HG02588 (cell line): ENCODE data around the gene EFNA2.
A peak's percentile ranks its signal among the peaks of the same experiment; 100 is the strongest.
"Not testable (repeated sequence)": the region's sequence is repeated elsewhere in the genome, so short reads cannot be mapped to it uniquely, and the experiment has no call there.

ENCODE experiments used
- ATAC-seq: cut with Tn5 transposase; IDR thresholded peaks from one replicate; pipeline ENCODE4 v1.9.1; 2021; ENCODE audit warnings: mild to moderate bottlenecking, moderate library complexity; ENCODE audit not compliant: unreplicated experiment

Gene EFNA2

DNA sequence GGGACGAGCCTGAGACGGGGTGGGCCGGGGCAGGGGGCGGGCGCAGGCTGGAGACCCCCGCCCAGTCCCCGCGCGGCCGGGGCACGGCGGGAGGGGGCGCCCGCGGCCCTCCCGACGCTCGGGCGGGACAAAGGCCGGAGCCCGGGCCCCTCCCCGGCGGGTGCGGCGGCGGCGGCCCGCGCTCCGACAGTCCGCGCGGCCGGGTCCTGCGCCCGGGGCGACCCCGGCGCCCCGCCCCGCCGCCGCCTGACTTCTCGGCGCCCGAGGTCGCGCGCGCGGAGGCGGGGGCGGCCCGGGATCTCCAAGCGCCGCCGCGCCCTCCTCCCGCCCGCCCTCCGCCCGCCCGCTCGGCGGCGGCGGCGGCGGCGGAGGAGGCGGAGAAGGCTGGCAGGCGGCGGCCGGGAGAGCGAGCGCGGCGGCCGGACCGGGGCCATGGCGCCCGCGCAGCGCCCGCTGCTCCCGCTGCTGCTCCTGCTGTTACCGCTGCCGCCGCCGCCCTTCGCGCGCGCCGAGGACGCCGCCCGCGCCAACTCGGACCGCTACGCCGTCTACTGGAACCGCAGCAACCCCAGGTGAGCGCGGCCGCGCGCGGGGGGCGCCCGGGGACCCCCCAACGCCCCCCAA, at the start of gene EFNA2:
EFNA2 (plus strand) TSS at position 137 of the 624 bp plus-strand sequence; CDS start at position 433, 296 bp downstream.
- ATAC-seq = no peak

DNA sequence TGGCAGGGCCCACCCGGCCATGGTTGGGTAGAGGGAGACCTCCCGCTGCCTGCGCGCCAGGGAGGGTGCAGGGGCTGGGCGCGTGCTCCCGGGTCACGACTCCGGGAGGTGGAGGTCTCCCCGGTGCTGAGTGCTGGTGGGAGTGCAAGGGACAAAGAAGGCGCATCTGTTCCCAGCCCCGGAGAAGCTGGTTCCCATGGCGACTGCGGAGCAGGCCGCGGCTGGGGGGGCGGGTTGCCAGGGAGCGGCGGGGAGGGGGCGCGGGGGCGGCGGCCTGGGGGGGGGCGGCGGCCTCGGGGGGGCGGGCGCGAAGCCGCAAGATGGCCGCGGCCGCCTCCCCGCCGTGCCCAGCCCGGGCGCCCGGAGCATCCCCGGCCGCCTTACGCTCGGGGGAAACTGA, 49.1 kb upstream of the EFNA2 start:
- ATAC-seq = no peak

DNA sequence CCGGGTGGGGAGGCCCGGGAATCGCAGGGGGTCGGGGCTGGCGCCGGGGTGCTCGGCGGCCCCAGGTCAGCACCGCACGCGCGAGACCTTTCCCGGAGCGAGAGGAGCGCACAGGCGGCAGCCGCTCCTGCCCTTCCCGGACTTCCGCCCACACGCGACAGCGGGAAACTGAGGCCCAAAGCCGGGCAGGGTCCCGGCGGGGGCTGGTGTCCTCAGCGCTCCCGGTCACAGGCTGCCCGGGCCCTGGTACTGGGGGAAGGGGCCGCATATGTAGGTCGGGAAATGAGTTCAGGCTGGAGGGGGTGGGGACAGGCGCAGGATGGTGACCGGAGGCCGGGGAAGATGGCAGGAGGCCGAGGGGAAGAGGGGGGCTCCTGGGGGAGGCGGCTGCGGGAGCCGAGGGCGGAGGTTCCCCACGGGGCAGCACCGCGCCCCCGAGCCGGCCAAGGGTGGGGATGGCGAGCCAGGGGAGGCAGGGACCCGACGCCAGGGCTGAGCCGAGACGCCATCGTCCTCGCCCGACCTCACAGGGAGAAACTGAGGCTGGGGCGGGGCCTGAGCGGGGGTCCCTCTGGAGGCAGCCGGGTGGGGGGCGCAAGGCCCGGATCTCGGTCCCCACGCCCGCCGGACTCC, 48.5 kb upstream of the EFNA2 start:
- no peak for ATAC-seq

DNA sequence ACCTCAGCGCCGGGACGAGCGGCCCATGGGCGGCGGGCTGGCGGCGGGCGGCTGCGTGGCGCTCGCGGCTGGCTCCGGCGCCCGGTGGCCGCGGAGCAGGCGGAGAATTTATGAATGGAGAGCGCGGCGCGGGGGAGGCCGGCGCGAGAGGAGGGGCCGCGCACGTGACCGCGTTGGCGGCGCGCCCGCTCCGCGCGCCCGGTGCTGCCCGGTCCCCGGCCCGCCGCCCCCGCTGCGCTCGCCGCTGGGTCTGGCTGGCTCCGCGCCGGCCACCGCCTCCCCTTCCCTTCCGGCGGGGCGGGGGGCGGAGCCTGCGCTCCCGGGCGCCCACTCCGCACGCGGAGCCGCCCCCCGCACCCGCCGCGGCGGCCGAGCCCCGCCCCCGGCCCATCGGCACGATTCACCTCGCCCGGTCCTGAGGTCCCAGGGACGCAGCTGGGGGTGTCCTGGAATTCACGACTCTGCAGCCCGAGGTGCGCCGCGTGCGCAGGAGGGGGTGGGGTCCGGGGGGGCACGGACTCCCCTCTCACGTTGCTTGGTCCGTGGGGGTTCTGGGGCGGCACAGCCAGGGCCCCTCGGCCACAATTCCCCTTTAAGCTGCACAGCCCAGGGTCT, 47.8 kb upstream of the EFNA2 start, which contains the start of gene CBARP:
CBARP (minus strand) TSS at position 252 of the 615 bp plus-strand sequence. CDS start 1,905 bp downstream, outside the sequence.
- no peak for ATAC-seq

DNA sequence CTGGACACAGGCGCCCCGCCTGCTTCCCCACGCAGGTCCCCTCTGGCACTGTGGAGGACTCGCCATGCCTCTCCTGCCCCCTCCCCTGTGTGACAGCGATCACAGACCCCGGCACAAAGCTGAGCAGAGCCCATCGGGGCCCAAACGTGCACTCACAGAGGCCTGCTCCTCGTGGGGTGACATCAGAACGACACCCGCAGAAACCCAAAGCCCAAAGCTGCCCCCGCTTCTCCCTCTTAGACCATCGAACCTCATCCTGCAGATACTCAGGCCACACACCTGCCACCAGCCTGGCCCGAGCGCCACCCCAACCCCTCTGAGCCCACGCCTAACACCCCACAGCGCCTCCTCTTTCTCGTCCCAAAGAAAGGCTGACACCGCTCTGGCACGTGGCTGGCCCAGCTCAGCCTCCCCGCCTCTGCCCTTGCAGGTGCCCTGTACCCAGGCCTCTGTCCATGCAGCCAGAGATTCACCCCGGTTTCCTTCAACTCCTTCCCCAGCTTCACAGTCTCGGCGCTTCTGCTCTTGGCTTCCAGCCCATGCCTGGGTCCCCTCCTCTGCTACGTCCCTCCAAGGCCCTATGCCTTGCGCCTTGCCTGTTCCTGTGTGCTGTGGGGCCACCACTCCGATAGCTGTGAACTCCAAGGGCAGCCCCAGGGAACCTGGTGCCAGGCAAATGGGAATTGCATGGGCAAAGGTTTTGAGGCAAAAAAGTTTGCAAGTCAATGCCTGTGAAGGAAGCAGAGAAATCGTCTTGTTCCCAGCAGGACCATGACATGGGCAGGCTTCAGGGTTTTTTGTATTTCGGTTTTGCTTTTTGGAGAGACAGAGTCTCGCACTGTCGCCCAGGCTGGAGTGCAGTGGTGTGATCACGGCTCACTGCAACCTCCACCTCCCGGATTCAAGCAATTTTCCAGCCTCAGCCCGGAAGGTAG, 47.0 kb upstream of the EFNA2 start:
- no peak for ATAC-seq

DNA sequence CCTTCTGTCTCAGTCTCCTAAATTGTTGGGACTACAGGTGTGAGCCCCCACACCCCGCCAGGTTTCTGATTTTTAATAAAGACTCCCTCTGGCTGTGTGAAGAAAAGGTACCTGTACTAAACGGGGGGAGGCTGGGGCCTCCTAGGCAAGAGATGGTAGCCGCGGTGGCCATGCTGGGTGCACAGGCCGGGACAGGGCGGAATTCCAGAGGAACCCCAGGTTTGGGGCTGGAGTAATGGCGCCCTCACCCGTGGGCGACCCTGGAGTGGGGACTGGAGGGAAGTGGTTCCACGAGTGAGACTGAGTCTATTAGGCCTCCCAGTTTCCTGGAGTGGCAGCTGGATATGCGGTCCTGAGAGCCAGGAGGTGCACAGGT, 46.3 kb upstream of the EFNA2 start:
- no peak for ATAC-seq

DNA sequence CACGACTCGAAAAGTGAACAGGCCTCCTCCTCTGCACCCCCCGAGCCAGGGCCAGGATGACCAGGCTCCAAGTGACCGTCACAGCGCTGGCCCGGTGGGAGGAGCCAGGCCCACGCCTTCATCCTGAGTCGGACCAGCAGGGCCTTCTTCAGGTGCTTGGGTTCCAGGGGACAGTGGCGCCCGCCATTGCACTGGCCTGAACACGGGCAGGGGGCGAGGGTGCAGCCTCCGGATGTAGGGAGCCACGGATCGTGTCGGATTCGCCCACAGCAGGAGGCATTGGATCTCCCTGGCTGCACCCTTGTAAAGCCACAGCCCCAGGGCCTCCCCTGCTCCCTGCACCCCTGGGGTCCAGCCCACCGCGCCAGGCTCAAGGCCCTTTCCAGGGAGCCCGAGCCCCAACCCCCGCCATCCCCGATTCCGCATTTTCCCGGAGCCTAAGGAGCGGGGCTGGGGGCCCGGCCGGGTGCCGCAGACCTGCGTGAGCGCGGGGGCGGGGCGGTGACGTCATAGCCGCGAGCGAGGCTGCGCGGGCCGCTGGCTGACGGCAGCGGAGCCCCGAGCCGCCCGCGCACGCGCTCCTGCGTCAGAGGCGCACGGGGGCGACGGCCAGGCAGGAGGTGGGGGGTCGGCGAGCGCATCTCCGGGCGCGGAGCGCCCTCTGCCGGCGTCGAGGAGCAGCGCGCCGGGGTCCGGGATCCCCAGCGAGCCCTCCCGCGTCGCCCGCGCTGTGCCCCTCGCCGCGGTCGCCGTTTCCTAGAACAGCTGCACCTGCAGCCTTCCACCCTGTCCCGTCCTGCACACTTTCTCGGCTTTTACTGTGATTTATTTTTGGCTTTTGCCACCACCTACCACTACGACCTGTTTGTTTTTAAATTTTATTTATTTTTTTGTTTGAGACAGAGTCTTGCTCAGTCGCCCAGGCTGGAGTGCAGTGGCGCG, 45.6 kb upstream of the EFNA2 start:
- ATAC-seq = no peak

DNA sequence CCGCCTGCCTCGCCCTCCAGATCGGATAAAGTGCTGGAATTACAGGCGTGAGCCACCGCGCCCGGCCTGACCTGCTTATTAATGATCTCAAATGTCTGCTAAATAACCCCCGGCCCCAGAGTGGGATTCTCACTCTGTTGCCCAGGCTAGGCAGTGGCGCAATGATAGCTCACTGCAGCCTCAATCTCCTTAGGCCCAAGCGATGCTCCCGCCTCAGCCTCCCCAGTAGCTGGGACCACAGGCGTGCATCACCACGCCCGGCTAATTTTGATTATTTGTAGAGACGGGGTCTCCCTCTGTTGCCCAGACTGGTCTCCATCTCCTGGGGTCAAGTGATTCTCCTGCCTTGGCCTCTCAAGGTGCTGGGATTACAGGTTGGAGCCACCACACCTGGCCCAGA, 44.7 kb upstream of the EFNA2 start:
- no peak for ATAC-seq

DNA sequence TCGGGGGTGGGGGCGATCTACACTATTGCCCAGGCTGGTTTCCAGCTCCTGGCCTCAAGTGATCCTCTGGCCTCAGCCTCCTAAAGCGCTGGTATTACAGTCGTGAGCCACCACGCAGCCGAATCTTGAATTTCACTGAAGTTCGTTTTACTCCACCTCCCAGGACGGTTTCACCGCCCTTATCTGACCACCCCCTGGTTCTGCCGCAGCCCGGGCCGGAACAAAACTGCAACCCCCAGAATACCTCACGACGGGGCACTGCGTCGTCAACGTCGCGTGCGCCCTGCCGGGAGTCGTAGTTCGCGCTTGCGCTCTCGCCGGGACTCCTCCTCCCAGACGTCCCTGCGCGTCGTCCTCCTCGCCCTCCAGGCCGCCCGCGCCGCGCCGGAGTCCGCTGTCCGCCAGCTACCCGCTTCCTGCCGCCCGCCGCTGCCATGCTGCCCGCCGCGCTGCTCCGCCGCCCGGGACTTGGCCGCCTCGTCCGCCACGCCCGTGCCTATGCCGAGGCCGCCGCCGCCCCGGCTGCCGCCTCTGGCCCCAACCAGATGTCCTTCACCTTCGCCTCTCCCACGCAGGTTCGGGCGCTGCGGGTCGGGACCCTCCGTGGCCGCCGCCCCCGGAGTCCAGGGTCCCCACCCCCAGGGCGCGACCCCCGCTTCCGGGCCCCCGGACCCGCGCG, 44.1 kb upstream of the EFNA2 start, which contains the start of gene ATP5F1D:
ATP5F1D (plus strand) TSS at position 335 of the 679 bp plus-strand sequence; CDS start at position 435, 100 bp downstream.
- ATAC-seq = peak; percentile 36

DNA sequence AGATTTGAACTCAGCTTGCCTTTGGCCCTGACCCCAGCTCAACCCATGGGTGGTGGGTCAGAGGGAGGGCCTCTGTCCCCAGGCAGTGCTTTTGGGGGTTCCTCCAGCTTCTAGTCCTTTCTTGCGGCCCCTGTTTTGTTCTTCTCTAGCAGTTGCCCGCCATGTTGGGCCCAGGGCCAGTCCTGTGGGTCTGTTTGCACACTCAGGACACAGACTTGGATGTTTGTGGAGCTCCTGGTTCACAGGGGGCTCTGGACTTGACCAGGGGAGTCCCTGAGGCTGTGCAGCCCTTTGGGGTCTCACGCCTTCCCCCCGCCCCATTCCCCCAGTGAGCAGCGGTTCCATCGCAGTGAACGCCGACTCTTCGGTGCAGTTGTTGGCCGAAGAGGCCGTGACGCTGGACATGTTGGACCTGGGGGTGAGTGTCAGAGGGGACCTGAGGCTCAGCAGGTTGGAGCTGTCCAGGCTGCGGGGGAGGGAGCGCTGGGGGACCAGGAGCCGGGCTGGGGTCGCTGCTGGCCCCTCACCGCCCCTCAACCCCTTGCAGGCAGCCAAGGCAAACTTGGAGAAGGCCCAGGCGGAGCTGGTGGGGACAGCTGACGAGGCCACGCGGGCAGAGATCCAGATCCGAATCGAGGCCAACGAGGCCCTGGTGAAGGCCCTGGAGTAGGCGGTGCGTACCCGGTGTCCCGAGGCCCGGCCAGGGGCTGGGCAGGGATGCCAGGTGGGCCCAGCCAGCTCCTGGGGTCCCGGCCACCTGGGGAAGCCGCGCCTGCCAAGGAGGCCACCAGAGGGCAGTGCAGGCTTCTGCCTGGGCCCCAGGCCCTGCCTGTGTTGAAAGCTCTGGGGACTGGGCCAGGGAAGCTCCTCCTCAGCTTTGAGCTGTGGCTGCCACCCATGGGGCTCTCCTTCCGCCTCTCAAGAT, 41.6 kb upstream of the EFNA2 start:
- ATAC-seq = no peak

DNA sequence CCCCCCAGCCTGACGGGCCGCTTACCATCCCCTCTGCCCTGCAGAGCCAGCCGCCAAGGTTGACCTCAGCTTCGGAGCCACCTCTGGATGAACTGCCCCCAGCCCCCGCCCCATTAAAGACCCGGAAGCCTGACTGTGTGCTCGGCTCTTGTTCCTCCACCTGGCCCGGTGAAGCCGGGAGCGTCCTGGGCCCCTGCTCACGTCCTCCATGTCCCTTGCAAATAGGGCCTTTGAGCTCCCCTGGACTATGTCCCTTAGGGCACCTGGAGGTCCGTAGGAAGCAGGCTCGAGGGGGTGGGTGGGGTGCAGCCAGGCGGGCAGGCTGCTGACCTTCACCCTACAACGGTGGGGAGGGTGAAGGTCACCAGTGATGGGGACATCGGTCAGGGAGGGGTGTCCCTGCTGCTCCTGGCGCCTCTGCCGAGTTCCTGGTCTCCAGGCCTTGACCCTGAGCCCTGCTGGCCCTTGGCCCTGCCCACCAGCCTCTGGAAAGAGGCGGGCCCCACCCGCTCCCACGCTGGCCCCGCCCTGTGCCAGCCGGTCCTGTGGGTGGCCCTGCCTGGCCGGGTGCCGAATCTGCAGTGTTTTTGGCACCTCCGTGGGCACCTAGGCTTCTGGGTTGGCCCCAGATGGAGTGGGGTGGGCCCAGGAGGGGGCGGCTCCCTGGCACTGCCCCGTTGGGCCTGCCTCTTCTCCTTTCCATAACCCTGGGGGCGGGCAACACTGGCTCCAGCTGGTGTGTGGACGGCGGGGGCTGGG, 40.8 kb upstream of the EFNA2 start:
- no peak for ATAC-seq

DNA sequence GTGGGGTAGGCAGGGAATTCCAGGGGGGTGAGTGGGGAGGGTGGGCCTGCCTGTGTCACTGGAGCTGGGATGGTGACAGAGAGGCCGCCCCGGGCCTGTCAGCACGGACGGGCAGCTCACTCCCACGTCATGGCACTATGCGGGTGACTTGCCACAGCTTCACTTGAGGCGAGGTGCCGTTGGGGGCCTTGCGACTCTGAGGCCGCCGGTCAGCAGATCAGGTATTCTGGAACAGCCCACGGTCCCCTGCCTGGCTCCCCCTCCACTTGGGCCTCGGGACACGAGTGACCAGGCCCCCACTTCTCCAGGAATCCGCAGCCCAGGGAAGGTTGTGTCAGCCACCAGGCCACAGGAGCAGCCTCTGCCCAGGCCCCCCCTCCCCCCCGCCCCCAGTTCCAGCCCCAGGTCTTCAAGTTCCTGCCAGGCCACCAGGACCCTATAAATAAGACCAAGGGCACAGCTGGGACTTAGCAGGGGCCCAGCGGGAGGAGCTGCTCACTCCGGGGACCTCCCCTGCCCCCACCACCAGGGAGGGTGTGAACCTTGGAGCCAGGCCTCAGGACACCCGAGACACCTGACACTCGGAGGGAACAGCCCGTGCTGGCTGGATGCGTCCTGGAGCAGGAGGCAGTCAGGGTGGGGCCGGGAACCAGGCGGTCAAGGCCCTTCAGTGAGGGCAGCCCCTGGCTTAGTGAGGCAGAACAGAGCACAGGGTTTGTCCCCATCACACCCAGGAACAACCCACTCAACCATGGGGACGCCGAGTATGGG, 40.0 kb upstream of the EFNA2 start:
- no peak for ATAC-seq

DNA sequence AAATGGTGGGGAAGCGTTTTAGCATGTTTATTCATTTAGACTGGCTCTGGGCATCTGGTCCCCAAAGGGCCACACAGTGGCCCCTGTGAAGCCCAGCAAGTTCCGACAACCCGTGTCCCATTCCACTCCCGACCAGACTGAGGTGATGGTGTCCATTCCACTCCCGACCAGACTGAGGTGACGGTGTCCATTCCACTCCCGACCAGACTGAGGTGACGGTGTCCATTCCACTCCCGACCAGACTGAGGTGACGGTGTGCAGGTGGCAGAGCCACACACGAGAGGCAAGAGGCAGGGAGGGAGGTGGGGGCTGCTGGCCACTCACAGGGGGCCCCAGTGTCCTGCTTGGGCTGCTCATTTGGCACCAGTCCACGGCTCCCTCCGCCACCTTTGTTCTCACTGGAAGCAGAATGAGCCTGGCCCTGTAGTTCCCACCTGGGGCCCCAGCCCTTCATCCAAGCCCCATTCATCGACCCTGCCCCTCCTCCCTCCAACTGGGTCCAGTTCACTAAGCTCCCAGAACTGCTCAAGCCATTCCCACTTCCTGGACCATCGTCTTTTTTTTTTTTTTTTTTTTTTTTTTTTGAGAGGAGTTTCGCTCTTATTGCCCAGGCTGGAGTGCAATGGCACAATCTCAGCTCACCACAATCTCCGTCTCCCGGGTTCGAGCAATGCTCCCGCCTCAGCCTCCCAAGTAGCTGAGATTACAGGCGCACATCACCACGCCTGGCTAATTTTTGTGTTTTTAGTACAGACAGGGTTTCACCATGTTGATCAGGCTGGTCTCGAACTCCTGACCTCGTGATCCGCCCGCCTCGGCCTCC, 39.2 kb upstream of the EFNA2 start:
- not testable (repeated sequence) for ATAC-seq

DNA sequence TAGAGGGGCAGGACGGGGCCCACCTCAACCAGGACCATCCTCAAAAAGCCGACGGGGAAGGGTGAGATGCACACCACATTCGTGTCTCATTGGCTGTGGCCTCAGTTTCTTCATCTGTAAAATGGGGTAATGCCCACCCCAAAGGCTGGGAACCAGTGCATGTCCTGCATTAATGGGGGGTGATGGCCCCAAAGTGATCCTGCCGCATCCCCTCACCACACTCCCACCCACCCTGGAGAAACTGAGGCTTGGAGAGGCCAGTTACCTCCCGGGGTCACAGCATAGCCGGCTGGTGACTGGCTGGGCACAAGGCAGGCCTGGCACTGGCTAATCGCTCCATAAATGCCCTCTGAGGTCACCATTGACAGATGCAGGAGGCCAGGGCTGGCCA, 37.9 kb upstream of the EFNA2 start:
- no peak for ATAC-seq

DNA sequence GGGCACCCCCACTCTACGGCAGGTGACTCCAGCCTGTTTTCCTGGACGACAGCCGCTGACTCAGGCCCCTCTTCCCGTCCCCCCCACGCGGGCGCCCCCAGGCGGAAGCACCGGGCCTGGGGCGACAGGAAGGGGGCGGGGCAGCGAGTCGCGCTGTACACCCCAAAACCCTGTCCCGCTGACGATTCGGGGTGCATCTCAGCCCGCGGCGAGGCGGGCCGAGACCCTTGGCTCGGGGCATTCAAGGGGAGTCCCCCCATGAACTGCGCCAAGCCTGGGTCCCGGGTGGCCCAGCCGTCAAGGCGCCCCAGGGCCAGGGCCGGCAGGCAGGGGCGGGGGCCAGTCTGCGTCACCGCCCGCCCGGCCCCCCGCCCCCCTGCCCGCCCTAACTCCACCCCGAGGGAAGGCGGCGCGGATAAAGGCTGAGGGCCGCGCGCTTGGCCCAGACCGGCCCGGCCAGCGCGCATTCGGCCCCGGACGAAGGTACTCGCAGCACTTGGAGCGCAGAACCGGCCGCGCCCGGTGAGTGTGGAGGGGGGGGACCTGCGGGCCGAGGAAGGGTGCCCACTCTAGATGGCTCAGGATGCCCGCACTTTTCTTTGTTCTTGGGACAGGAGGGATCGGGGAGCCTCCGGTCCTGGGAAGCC, 37.4 kb upstream of the EFNA2 start, which contains the start of gene MIDN:
MIDN (plus strand) TSS at position 445 of the 647 bp plus-strand sequence. CDS start 1,714 bp downstream, outside the sequence.
- ATAC-seq = peak; percentile 7
